HG02840 (cell line): ENCODE results near the gene SENP2.
"Not testable (repeated sequence)": the region's sequence is repeated elsewhere in the genome, so short reads cannot be mapped to it uniquely, and the experiment has no call there.

ENCODE experiments used
- ATAC-seq: cut with Tn5 transposase; IDR thresholded peaks from one replicate; pipeline ENCODE4 v1.9.1; 2021; ENCODE audit warnings: mild to moderate bottlenecking, moderate library complexity, moderate number of reproducible peaks; ENCODE audit not compliant: unreplicated experiment, low FRiP score

The SENP2 gene

DNA sequence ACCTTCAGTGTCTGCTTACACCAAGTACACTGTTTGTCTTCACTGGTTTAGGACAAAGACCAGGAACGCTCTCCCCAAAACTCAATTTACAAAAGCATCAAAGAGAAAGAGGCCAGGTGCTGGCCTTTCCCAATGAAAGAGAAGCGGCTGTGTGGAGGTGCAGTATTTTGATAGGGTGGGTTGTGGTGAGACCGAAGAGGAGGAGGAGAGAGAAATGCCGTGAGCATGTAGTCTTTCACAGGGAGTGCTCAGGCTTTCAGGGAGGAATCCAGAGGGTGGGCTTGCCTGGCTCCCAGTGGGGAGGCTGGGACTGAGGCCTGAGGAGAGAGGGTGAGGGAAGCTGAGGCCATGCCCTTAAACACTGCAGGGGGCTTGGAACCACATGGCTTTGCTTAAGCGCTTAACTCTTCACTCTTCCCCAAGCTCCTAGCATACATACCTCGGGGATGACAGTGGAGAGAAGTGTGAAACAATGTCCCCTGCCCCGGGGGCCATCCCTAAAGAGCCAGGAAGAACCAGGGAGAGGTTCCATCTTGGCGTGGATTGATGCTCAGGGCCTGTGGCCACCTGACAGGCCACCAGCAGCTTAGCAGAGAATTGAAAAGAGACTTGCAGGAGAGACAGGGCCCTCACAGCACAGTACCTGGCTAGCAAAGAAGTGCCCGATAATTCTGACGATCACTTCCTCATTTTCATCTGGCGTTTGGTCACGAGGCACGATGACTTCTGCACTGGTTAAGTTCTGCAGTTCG lies 60.5 kb downstream of the SENP2 start:
- ATAC-seq = no peak

DNA sequence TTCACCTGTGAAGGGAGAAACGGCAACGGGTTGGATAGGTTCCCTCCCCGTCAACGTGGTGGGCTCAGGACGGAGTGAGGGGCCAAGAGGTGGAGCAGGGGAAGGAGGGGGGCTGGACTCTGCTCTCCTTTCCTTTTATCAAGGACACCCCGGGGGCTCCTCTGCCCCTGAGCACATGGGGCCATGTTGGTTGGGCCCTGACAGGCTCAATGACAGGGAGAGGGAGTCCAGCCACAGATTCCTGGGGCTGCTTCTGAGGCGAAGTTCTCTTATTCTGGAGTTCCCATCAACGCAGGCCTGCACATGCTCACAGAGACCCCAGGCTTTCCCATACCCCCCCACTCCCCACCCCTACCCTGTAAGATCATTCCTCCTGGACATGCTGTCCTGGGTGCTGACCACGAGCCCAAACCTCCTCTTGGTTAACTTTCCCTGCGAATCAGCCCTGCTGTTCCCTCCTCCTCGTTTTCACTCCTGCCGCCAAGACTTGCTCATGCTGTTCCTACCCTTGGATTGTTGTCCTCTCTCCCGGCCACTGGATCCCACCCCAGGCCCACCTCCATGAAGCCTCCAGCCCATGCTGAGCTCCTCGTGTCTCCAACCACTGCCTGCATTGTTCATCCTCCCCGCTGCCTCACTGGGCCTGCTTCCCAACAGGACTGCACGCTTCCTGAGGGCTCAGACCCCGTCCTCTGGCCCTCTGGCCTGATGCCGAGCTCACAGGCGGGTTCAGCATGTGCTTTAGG lies 61.2 kb downstream of the SENP2 start:
- no peak for ATAC-seq

DNA sequence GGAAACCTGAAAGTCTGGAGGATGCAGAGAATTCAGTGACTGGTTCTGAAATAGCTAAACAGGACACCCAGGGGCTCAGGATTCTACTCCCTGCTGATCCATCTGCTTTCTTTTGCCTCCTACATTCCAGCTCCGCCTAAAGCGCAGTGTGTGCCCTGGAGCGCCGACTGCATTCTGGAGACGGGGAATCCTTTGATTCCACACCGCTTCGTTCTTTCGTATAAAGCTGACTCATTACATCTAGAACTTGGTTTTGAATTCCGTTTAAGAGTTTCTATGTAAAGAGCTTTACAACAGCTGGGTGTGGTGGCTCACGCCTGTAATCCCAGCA lies 61.8 kb downstream of the SENP2 start:
- ATAC-seq = no peak

DNA sequence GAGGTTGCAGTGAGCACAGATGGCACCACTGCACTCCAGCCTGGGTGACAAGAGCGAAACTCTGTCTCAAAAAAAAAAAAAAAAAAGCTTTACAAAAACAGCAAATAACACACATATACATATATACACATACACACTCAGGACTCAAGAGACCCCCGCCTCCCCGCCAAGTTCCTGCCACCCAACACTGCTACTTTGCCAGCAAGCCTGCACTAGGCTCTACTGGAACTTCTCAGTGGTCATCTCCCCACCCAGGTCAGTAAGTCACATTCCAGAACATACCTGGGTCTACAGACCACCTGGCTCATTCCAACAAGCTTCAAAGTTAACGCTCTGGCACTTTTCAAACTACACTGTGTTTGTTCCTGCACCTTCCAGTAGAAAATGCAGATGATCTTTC lies 62.3 kb downstream of the SENP2 start:
- ATAC-seq = no peak

DNA sequence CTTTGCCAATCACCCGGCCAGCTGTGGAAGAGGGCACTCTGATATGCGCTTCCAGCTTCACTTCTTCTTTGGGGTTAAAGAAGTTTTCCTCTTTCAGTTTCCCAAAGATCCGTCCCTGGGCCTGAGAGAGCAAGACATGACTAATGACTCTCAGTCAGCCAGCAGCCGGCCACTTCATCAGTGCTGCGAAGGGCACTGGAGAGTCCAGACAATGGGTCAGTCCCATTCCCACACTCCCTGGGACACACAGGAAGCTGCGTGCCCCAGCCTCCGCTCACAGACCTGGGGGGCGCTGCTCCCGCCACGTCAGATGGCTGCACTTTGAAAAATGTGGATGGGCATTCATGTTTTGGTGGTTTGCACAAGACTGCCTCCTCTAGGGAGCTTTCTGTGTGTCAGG lies 63.3 kb downstream of the SENP2 start:
- no peak for ATAC-seq

DNA sequence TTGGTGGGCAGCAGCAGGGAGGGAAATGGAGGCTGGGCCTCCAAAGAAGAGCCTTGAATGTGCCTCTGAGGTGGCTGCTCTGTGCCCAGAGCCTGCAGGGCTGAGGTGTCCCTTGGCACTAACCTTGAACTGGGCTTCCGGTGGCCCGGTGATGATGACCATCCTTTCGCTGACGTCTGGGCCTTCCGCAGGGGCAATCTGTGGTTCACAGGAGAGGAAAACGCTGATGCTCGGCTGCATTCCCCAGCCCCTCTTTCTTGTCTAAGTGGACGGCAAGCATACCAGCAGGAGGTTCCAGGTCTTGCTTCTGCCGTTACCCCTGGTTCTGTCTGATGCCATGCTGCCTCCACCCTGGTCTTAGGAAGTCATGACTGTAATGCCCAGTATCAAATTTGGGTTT lies 65.9 kb downstream of the SENP2 start:
- no peak for ATAC-seq

DNA sequence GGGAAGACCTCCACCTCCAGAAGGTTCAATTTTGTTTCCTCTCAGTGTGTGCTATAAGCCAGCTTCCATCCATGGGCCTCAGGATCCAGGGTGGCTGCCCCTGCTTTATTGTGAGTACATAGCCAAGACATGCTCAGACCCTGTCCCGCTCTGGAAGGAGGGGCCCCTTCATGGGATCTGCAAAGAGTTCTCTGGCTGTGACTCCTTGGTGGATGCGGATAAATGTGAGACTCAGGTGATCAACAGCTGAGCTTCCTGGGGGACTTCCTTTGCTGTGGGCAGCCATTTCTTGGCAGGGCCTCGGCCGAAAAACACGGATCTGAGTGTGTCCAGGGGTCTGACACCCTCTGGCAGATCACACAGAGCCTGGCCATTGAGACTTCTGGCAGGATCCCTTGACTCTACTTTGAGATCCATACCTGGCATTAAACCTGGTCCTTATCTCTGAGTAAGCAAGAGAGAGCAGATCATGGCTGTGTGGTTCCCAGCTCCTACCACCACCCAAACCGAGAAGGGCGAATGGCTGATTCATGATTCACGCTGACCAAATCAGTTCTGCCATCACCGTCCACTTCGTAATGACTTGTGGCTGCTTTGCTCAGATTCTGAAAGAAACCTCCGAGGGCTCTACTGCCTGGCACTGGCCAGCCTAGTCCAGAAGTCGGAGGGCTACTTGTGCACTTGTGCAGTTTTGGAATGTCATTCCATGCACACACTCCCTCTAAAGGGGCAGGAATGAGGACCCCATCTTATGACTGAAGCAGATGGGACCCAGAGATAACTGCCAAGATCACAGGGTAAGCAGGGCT lies 68.1 kb downstream of the SENP2 start:
- no peak for ATAC-seq

DNA sequence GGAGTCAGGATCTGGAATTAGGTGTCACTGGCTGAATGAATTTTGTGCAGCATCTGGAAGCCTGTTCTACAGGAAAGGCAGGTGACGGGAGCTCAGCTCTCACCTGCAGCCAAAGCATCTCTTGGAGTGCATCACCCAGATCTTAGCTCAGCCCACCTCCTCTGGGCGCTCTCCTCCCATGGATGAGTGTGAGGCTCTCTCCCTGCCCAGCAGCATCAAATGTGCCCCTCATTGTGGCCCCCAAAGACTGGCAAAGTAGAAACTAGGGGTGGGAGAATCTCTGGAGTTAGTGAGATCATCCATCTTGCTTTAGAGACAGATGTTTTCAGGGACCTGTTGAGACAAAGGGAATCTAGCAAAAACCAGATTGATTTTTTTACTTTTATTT lies 68.7 kb downstream of the SENP2 start:
- ATAC-seq = no peak

DNA sequence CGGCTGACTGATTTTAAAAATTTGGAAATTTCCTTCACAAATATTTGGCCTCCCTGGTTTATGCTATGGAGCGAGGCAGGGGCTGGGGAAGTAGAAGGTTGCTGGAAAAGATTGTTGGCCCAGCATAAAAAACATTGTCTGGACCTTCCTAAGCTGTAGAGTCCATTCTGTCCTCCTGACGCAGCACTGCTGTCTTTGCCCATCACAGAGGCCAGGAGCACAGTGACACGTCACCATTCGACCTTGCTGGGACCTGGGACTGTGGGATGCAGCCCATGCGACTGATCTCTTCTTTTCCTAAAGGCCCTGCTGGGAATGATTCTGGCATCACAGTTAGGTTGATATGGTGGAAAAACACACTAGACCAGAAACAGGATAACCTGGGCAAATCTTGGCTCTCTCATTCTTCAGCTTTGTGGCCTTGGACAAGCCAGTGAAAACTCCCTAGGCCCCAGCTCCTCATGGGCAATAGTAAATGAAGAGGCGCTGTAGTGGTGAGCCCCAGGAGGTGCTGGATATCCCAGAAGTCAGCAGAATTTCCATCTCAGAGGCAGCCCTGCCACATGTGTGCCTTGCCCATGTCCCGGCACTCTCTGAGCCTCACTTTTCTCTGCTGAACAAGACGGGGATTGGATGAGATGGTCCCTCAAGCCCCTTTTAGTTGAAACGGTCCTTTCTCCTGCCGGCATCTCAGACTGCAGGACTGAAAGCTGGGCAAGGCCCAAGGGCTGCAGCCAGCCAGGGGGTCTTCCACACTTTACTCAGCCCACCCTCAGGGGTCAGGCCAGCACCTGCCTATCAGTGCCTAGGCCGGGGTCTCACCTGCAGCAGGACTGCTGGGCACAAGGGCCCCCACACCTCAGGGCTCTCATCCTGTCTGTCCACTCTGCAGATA lies 69.6 kb downstream of the SENP2 start:
- ATAC-seq = no peak

DNA sequence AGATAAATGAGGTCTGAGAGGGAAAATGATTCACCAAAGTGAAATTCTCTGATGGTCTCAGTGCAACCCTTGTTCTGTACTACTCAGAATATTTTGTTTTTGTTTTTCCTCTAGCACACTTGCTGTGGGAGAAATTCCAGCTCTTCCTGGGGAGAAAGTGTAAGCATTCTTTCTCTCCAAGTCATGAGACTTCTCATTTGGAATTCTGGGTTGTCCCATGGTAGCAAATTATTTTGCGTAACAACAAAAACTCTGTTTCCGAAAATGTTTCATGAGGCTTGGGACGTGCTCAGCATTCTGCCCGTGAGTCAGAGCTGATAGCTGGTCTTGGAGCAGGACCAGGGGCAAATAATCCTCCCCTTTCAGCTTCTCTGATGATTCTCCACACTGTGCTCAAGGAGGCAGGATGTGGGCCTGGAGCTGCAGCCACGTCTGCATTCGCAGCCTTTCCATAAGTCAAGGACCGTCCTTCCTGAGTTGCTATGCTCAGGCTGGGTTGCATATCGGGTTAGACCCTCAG lies 70.3 kb downstream of the SENP2 start:
- ATAC-seq = no peak

DNA sequence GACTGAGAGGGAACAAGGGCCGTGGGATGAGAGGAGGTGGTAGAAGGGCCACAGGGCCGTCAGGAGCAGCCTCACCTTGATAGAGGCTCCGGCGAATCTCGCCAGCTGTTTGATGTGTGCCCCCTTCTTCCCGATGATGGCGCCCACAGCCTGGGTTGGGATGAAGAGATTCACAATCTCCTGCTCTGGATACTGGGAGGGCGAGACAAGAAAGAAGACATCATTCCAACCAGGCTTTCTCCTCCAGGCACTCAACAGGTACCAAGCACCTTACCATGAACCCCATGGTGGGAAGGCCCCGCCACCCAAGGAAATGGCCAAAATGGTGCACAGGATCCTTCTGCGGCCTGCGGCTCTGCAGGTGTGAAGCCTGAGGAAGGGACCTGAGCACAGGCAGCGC lies 71.1 kb downstream of the SENP2 start:
- no peak for ATAC-seq

DNA sequence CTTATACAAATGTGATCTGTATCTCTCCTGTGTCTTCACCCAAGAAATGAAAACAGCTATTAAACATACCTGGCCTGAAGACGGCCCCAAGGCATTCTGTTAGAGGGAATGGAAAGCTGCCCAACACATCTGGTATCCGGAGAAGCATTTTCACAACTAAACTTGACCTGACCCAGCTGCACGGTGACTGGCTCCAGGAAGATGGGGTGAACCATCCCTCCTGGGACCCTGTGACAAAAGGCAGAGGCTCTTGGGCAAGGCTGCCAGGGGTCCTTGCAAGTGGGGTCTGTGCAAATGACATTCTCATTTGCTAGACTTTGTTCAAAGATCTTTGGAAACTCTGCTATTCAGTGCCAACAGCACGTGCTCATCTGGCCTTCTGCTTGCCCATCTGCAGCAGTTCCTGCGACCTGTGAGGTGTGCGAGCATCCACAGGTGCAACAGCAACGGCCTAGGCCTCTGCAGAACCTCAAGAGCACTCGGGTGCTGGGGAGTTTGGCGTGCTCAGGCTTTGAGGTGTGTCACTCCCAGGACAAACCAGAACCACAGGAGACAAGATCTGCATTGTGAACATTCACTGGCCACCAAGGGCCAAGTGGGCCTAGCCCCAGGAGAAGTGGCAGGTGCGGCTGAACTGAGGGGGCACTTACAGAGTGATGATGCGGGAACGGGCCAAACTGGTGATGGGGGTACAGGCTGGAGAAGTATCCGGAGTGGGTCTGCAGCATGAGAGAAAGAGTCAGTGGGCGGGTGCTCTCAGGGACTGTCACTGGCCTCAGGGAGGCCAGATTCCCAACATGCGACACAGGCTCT lies 71.8 kb downstream of the SENP2 start:
- no peak for ATAC-seq

DNA sequence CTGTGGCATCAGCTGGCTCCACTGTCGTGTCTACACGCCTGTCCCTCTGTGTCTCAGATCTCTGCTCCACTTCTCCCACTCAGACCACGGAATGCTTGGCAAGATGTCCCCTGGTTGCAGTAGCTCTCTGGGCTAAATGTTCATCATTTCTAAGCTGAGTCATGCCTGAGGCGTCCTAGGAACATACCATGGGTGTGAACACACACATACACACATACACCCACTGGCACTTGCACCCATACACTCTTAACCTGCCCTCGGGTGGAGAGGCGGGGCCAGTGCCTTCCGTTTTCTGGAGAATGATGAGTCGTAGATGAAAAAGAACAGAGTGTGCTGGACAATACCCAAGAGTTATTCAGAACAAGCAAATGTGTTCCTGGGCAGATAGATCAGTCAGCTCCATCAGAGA lies 72.4 kb downstream of the SENP2 start:
- no peak for ATAC-seq

DNA sequence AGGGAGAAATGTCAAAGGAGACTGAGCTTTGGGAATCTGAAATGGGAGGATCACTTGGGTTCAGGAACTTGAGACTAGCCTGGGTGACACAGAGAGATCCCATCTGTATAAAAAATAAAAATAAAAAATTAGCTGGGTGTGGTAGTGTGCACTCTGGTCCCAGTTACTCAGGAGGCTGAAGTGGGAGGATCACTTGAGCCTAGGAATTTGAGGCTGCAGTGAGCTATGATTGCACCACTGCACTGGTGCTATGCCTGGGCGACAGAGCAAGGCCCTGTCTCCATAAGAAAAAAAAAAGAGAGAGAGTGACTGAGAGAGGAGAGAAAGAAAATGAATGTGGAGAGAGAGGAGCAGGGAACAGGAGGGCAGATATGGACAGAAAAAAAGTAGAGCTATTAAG lies 72.8 kb downstream of the SENP2 start:
- ATAC-seq = no peak

DNA sequence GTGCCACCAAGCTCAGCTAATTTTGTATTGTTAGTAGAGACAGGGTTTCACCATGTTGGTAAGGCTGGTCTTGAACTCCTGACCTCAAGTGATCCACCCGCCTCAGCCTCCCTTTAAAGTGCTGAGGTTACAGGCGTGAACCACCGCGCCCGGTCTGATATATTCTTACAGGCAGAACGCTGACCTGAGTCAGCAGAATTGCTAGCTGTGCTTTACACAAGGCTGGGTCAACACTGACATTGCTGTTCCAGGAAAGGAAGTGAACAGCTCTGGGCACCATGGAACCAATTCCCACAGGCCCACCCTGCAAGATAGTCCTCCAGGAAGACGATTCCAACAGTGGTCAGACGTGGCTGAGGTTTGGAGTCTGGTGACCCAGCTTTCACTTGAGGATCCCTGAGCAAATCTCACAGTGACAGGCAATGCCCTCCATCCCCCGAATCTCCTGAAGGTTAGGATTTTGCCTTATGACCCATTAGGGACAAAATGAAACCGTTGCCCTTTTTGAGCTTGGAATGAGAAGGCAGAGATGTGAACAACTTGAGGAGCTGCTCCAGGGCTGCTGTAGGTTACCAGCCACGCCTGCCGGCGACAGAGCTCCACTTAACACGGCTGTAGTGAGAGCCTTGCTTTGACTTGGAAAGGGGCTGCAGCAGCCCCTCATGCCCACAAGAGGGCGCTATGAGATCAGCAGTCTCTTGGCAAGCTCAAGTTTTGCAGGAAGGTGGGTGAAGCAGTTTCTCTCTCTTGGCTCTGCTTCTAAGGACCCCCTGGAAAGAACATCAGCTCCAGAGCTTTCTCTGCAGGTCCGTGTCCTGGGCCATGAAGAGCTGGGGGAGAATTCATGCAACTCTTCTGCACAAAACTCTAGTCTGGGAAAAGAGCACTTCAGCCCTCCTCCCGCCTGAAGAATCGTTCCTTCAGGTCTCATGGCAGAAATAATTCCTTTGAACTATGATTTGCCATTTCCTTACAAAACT lies 74.1 kb downstream of the SENP2 start:
- ATAC-seq = no peak

DNA sequence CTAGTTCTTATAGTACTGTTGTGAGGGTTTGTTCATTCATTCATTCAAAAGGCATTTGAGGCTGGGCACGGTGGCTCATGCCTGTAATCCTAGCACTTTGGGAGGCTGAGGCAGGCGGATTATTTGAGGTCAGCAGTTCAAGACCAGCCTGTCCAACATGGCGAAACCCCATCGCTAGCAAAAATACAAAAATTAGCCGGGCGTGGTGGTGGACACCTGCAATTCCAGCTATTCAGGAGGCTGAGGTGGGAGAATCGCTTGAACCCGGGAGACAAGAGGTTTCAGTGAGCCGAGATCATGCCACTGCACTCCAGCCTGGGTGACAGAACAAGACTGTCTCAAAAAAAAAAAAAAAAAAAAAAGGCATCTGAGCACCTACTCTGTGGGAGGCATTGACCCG lies 75.2 kb downstream of the SENP2 start:
- not testable (repeated sequence) for ATAC-seq

DNA sequence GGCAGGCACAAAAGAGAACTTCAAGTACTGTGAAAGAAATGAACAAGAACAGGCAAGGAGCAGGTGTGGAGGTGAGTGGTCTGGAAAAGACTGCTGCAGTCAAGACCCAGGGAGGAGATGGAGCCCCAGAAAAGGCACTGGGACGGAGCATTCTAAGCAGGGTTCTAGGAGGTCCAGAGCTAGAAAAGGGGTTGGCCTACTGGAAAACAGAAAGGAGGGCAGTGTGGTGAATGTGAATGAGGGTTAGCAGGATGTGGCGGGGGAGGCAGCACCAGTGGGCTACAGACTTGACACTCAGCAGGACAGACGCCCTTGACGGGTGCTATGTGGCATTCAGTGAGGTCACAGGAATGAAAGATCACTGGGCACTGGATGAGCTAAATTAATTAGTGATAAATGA lies 75.7 kb downstream of the SENP2 start:
- ATAC-seq = no peak

DNA sequence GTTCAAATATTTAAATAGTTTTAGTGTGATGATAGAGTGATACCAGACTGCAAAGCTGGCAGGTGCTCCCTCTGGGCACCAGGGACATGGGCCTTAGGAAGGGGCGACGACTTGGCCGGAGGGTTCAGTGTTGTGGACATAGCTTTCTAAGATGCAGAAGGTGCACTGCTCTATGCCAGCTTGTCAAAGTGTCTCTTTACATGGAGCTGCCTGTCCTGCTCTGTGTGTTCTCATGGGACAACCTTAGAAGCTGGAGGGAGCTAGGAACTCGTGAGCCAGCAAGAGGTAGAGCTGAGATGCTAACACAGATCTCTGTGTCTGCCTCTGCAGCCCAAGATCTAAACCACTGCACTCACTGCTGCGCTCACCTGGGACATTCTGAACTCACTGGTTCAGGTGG lies 77.8 kb downstream of the SENP2 start:
- no peak for ATAC-seq
